Panc1 (cell line): ENCODE measurements around the gene CLCN6. TPM values are rescaled to one million over a fixed set of nuclear protein-coding genes. Genes with fewer than 3 reads are reported as not detected.

Experiments
- ATAC-seq: fragments of 200-7000 bp; cut with Tn5 transposase; 2 replicates; pipeline ENCODE4 v1.9.1; 2020; ENCODE audit warnings: mild to moderate bottlenecking, moderate library complexity
- BruUV-seq: library from RNA; stranded (reverse); fragments of 400-500 nt; replicated peaks from 2 replicates; lab custom pipeline; 2021; lab: Mats Ljungman, UMichigan
- CTCF ChIA-PET: fragments of 300-600 bp; sonication (Branson Sonifier 250); formaldehyde crosslinking; loops from one replicate; lab custom pipeline; 2022; ENCODE audit warnings: antibody characterized with exemption; lab: Charles Lee
- POLR2A ChIA-PET: fragments of 300-600 bp; sonication (Branson Sonifier 250); formaldehyde crosslinking; loops from one replicate; lab custom pipeline; 2022; ENCODE audit warnings: antibody characterized with exemption; lab: Charles Lee
- DNase-seq: peaks from one replicate; pipeline ENCODE4 v3.0.0-alpha.2; 2010; ENCODE audit warnings: low read depth, low spot score
- H3K27ac ChIP-seq: 2 replicates; pipeline ENCODE4 v1.5.1; 2011; ENCODE audit warnings: mild to moderate bottlenecking, low read length, inconsistent platforms
- H3K27me3 ChIP-seq: fragments of 200-500 bp; sonication (Bioruptor generic); 2 replicates; pipeline ENCODE4 v1.6.0; 2014; ENCODE audit warnings: low read length, inconsistent platforms; ENCODE audit not compliant: control insufficient read depth, insufficient read depth
- H3K36me3 ChIP-seq: fragments of 200-500 bp; sonication (Bioruptor generic); 2 replicates; pipeline ENCODE4 v1.5.1; 2014; ENCODE audit warnings: inconsistent platforms, mild to moderate bottlenecking, low read length, moderate library complexity; ENCODE audit not compliant: control insufficient read depth, insufficient read depth
- H3K4me1 ChIP-seq: 2 replicates; pipeline ENCODE4 v1.5.1; 2011; ENCODE audit warnings: inconsistent platforms, mild to moderate bottlenecking, low read length, moderate library complexity; ENCODE audit not compliant: control insufficient read depth, insufficient read depth
- H3K4me3 ChIP-seq, 2 experiments: 2 replicates each; pipeline ENCODE4 v1.5.1; 2011 to 2012; ENCODE audit warnings: low read depth in 2 of 2, low read length in 2 of 2, mild to moderate bottlenecking in 2 of 2, inconsistent platforms in 1 of 2, moderate library complexity in 1 of 2
- H3K9me3 ChIP-seq: fragments of 200-500 bp; sonication (Bioruptor generic); 2 replicates; pipeline ENCODE4 v1.5.1; 2014; ENCODE audit warnings: low read depth, mild to moderate bottlenecking, inconsistent platforms, low read length, moderate library complexity; ENCODE audit not compliant: control insufficient read depth, insufficient read depth
- POLR2AphosphoS5 ChIP-seq: IDR thresholded peaks from 2 replicates; pipeline ENCODE4 v1.6.1; 2012; ENCODE audit warnings: mild to moderate bottlenecking, low read depth, low read length, moderate library complexity
- SIN3A ChIP-seq: IDR thresholded peaks from 2 replicates; pipeline ENCODE4 v1.6.1; 2012; ENCODE audit warnings: low read depth, mild to moderate bottlenecking, low read length, moderate library complexity, borderline replicate concordance; ENCODE audit not compliant: insufficient read depth
- TCF7L2 ChIP-seq: IDR thresholded peaks from 2 replicates; pipeline ENCODE4 v1.6.1; 2011; ENCODE audit warnings: mild to moderate bottlenecking, low read depth, low read length, inconsistent platforms
- in situ Hi-C: cut with HindIII; loops from 2 replicates; pipeline ENCODE4 v1.10.0; 2016; ENCODE audit warnings: low sequenced_read_pairs, low pct_unique_long_range_greater_than_20kb
- intact Hi-C: fragments of 100-400 bp; cut with micrococcal nuclease; formaldehyde crosslinking; loops from one replicate; pipeline ENCODE4 v1.10.0; 2022; ENCODE audit not compliant: unreplicated experiment
- total RNA-seq: library from RNA; stranded (reverse); gene quantifications from one replicate; pipeline ENCODE4 v1.2.1, GENCODE V29; 2021; ENCODE audit not compliant: unreplicated experiment
- TF ChIP-seq, protein P1 (sequence below): fragments of 450-650 bp; IDR thresholded peaks from 2 replicates; pipeline ENCODE4 v1.5.1; 2017; ENCODE audit warnings: mild to moderate bottlenecking
- TF ChIP-seq, protein P2 (sequence below), 2 experiments: IDR thresholded peaks; 2 replicates each; pipeline ENCODE4 v1.6.1; 2011 to 2012; ENCODE audit warnings: low read depth in 2 of 2, control low read depth in 1 of 2, low read length in 1 of 2, mild to moderate bottlenecking in 1 of 2, moderate library complexity in 1 of 2; ENCODE audit not compliant: insufficient read depth in 1 of 2

Gene CLCN6
- total RNA-seq, 1 experiment from 2014 or later, result 23.6 TPM

DNA sequence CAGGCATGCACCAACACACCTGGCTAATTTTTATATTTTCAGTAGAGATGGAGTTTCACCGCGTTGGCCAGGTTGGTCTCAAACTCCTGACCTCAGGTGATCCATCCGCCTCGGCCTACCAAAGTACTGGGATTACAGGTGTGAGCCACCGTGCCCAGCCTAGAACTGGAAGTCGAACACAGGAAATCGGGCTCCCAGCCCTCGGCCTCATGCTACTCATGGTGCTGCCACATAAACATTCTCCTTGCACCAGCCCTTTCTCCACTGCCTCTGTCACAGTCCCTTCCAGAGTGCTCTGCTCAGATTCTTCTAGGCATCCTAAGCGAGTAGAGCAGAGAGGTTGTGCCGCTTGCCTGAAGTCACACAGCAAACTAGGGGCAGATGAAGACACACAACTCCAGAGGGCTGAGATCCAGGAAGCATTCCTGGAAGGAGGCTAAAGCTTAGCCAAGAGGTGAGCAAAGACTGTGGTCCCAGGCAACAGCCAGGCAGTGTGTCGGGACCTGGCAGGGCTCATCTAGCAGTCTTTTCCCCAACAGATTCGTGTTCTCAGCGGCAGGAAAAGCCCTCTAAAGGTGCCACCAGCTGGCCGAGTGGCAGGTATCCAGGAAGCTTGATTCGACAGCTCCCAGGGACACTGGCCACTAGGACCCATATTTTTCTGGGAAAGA is 82.3 kb downstream of the CLCN6 start:
- POLR2A ChIA-PET, result interaction anchor here (0.7 to 1.1 kb wide), 2 partner anchors 20 to 21 kb away, joined by 6 to 7 read pairs; no protein-coding TSS in a partner anchor
- intact Hi-C loops (no loop called here), in situ Hi-C loops (no loop called here)
- CTCF ChIA-PET, result no interaction called here
- Histone ChIP-seq H3K27ac (no peak overlapping the region), H3K9me3 (no peaks in the 10 kb centered on the region), H3K36me3 (no peaks in the 10 kb centered on the region), H3K27me3 (no peaks in the 10 kb centered on the region), H3K4me1 (no peaks in the 10 kb centered on the region), H3K4me3 (no peak overlapping the region)
- ATAC-seq (no peak), DNase-seq (no peak)
- BruUV-seq, result no TSS peak
- TF ChIP-seq, protein P1, sequence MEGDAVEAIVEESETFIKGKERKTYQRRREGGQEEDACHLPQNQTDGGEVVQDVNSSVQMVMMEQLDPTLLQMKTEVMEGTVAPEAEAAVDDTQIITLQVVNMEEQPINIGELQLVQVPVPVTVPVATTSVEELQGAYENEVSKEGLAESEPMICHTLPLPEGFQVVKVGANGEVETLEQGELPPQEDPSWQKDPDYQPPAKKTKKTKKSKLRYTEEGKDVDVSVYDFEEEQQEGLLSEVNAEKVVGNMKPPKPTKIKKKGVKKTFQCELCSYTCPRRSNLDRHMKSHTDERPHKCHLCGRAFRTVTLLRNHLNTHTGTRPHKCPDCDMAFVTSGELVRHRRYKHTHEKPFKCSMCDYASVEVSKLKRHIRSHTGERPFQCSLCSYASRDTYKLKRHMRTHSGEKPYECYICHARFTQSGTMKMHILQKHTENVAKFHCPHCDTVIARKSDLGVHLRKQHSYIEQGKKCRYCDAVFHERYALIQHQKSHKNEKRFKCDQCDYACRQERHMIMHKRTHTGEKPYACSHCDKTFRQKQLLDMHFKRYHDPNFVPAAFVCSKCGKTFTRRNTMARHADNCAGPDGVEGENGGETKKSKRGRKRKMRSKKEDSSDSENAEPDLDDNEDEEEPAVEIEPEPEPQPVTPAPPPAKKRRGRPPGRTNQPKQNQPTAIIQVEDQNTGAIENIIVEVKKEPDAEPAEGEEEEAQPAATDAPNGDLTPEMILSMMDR, result no peak
- TF ChIP-seq SIN3A, result no peak
- no peak for TF ChIP-seq TCF7L2
- TF ChIP-seq, protein P2, sequence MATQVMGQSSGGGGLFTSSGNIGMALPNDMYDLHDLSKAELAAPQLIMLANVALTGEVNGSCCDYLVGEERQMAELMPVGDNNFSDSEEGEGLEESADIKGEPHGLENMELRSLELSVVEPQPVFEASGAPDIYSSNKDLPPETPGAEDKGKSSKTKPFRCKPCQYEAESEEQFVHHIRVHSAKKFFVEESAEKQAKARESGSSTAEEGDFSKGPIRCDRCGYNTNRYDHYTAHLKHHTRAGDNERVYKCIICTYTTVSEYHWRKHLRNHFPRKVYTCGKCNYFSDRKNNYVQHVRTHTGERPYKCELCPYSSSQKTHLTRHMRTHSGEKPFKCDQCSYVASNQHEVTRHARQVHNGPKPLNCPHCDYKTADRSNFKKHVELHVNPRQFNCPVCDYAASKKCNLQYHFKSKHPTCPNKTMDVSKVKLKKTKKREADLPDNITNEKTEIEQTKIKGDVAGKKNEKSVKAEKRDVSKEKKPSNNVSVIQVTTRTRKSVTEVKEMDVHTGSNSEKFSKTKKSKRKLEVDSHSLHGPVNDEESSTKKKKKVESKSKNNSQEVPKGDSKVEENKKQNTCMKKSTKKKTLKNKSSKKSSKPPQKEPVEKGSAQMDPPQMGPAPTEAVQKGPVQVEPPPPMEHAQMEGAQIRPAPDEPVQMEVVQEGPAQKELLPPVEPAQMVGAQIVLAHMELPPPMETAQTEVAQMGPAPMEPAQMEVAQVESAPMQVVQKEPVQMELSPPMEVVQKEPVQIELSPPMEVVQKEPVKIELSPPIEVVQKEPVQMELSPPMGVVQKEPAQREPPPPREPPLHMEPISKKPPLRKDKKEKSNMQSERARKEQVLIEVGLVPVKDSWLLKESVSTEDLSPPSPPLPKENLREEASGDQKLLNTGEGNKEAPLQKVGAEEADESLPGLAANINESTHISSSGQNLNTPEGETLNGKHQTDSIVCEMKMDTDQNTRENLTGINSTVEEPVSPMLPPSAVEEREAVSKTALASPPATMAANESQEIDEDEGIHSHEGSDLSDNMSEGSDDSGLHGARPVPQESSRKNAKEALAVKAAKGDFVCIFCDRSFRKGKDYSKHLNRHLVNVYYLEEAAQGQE (IDR thresholded peaks at IDR 0.05; ENCODE audit: insufficient read depth in 1 of 2, low read depth in 2 of 2, low read length in 1 of 2), result no peak

DNA sequence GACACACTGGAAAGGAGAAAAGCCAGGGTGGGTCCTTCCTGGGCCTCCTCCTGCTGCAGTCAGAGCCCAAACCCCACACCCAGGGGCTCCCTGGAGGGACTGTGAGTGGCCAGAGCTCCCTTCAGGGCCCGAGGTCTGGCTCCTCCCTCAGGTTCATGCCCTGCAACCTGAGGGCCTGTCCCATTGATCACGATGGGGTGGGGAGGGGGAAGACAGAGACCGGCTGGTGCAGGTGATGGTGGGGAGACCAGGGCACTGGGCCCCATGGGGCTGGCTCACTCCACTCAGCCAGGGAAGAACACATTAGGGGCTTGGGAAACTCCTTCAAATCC is 82.9 kb downstream of the CLCN6 start:
- Histone ChIP-seq H3K36me3 (no peaks in the 10 kb centered on the region), H3K4me3 (no peak overlapping the region), H3K4me1 (no peaks in the 10 kb centered on the region), H3K9me3 (no peaks in the 10 kb centered on the region), H3K27me3 (no peaks in the 10 kb centered on the region), H3K27ac (no peak overlapping the region)
- DNase-seq (no peak), ATAC-seq (no peak)
- no peak for TF ChIP-seq SIN3A
- TF ChIP-seq, protein P1, result no peak
- no peak for TF ChIP-seq TCF7L2
- TF ChIP-seq POLR2AphosphoS5, result no peak
- TF ChIP-seq, protein P2 (IDR thresholded peaks at IDR 0.05; ENCODE audit: insufficient read depth in 1 of 2, low read depth in 2 of 2, low read length in 1 of 2), result no peak
- BruUV-seq, result no TSS peak
- intact Hi-C loops (no loop called here), in situ Hi-C loops (no loop called here)
- ChIA-PET POLR2A (no interaction called here), CTCF (no interaction called here)
